Measurements from ENCODE around the gene FSHR. TPM values are rescaled to one million over a fixed set of nuclear protein-coding genes. Genes with fewer than 3 reads are reported as not detected.

FSHR gene
- total RNA-seq, 4 donors from 2014 or later: not detected

GRCh38 chr2:49152824-49153223 is 1.5 kb downstream of the FSHR start:
- H3K4me3 ChIP-seq: no peak overlapping the region
- H3K27me3 ChIP-seq: no peaks in the 10 kb centered on the region
- H3K9me3 ChIP-seq: peaks cover 0 to 3% (median 0%) of the 10 kb centered on the region in 4 donors
- H3K27ac ChIP-seq: no peak overlapping the region
- H3K36me3 ChIP-seq: no peaks in the 10 kb centered on the region
- H3K4me1 ChIP-seq: no peaks in the 10 kb centered on the region
- TF ChIP-seq CTCF (IDR thresholded peaks at IDR 0.05): no peak
- TF ChIP-seq POLR2A (IDR thresholded peaks at IDR 0.05): no peak
- no peak for TF ChIP-seq EP300 (IDR thresholded peaks at IDR 0.05)
- no peak for DNase-seq (ENCODE audit: low spot score in 2 of 2)

GRCh38 chr2:49146401-49146800 is 7.9 kb downstream of the FSHR start:
- TF ChIP-seq POLR2A (IDR thresholded peaks at IDR 0.05) (no peak), CTCF (IDR thresholded peaks at IDR 0.05) (no peak), EP300 (IDR thresholded peaks at IDR 0.05) (no peak)
- Histone ChIP-seq H3K4me1 (peaks cover 0 to 3% (median 0%) of the 10 kb centered on the region in 4 donors), H3K27ac (no peak overlapping the region), H3K4me3 (no peak overlapping the region), H3K9me3 (no peaks in the 10 kb centered on the region), H3K27me3 (no peaks in the 10 kb centered on the region), H3K36me3 (no peaks in the 10 kb centered on the region)
- no peak for DNase-seq (ENCODE audit: low spot score in 2 of 2)
- 37 to 48% methylated on average over 3 of the region's 3 CpGs for WGBS, 2 donors

GRCh38 chr2:49131801-49132200 is 22.5 kb downstream of the FSHR start:
- Histone ChIP-seq H3K27ac (no peak overlapping the region), H3K4me1 (no peaks in the 10 kb centered on the region), H3K36me3 (no peaks in the 10 kb centered on the region), H3K4me3 (no peak overlapping the region), H3K27me3 (no peaks in the 10 kb centered on the region), H3K9me3 (peaks cover 0 to 11% (median 0%) of the 10 kb centered on the region in 4 donors)
- 68 to 69% methylated on average over 1 of the region's 1 CpG for WGBS, 2 donors
- TF ChIP-seq POLR2A (IDR thresholded peaks at IDR 0.05): no peak
- no peak for TF ChIP-seq EP300 (IDR thresholded peaks at IDR 0.05)
- TF ChIP-seq CTCF (IDR thresholded peaks at IDR 0.05): no peak
- no peak for DNase-seq (ENCODE audit: low spot score in 2 of 2)

GRCh38 chr2:49129034-49129433 is 25.3 kb downstream of the FSHR start:
- H3K27me3 ChIP-seq: no peaks in the 10 kb centered on the region
- TF ChIP-seq POLR2A (IDR thresholded peaks at IDR 0.05): no peak
- no peak for TF ChIP-seq CTCF (IDR thresholded peaks at IDR 0.05)
- TF ChIP-seq EP300 (IDR thresholded peaks at IDR 0.05): no peak
- H3K4me3 ChIP-seq: no peak overlapping the region
- H3K36me3 ChIP-seq: no peaks in the 10 kb centered on the region
- peaks cover 0 to 11% (median 0%) of the 10 kb centered on the region in 4 donors for H3K9me3 ChIP-seq
- no peak overlapping the region for H3K27ac ChIP-seq
- no peak for DNase-seq (ENCODE audit: low spot score in 2 of 2)
- no peaks in the 10 kb centered on the region for H3K4me1 ChIP-seq
- WGBS, 2 donors: 53 to 73% methylated on average over 1 of the region's 1 CpG

- no peaks in the 10 kb centered on the region for H3K4me1 ChIP-seq
- no peak for DNase-seq (ENCODE audit: low spot score in 2 of 2)
- no peaks in the 10 kb centered on the region for H3K27me3 ChIP-seq
- no peaks in the 10 kb centered on the region for H3K36me3 ChIP-seq
- no peaks in the 10 kb centered on the region for H3K9me3 ChIP-seq
- no peak overlapping the region for H3K4me3 ChIP-seq
- 0 to 67% methylated on average over 1 of the region's 1 CpG for WGBS, 2 donors
- TF ChIP-seq POLR2A (IDR thresholded peaks at IDR 0.05) (no peak), CTCF (IDR thresholded peaks at IDR 0.05) (no peak)
- no peak overlapping the region for H3K27ac ChIP-seq
Observed at GRCh38 chr2:49123600-49123999, 30.7 kb downstream of the FSHR start.
